Liver (tissue), 9 donors: Measurements from ENCODE around the gene SLC30A3. TPM values are rescaled to one million over a fixed set of nuclear protein-coding genes. Genes with fewer than 3 reads are reported as not detected.

ENCODE experiments used
- DNase-seq: peaks from one replicate; pipeline ENCODE4 v3.0.0-alpha.2; 2017; ENCODE audit warnings: low spot score
- H3K27ac ChIP-seq, 2 donors: one replicate each; pipeline ENCODE4 v1.7.0; 2013; ENCODE audit warnings: inconsistent platforms in 2 of 2, low read length in 2 of 2, control low read depth in 1 of 2, low read depth in 1 of 2, mild to moderate bottlenecking in 1 of 2
- H3K27me3 ChIP-seq, 4 donors: one replicate each; pipeline versions ENCODE4 v1.6.1 to v1.7.0; 2013; ENCODE audit warnings: low read length in 3 of 4, inconsistent platforms in 1 of 4, mild to moderate bottlenecking in 1 of 4, moderate library complexity in 1 of 4; ENCODE audit not compliant: control insufficient read depth in 4 of 4, insufficient read depth in 4 of 4
- H3K36me3 ChIP-seq, 4 donors: one replicate each; pipeline versions ENCODE4 v1.6.1 to v1.7.0; 2013; ENCODE audit warnings: low read length in 3 of 4, mild to moderate bottlenecking in 3 of 4, low read depth in 1 of 4, moderate library complexity in 1 of 4; ENCODE audit not compliant: control insufficient read depth in 4 of 4, insufficient read depth in 3 of 4
- H3K4me1 ChIP-seq, 4 donors: one replicate each; pipeline versions ENCODE4 v1.6.1 to v1.7.0; 2013; ENCODE audit warnings: low read length in 3 of 4, mild to moderate bottlenecking in 3 of 4, moderate library complexity in 1 of 4; ENCODE audit not compliant: control insufficient read depth in 4 of 4, insufficient read depth in 4 of 4
- H3K4me3 ChIP-seq, 3 donors: one replicate each; pipeline versions ENCODE4 v1.6.1 to v1.7.0; 2013; ENCODE audit warnings: low read length in 3 of 3, control low read depth in 1 of 3, low read depth in 1 of 3, mild to moderate bottlenecking in 1 of 3
- H3K9ac ChIP-seq, 2 donors: one replicate each; pipeline ENCODE4 v1.7.0; 2013; ENCODE audit warnings: low read length in 2 of 2, mild to moderate bottlenecking in 2 of 2, moderate library complexity in 2 of 2, control low read depth in 1 of 2, low read depth in 1 of 2
- H3K9me3 ChIP-seq, 4 donors: one replicate each; pipeline versions ENCODE4 v1.6.1 to v1.7.0; 2013; ENCODE audit warnings: low read length in 3 of 4; ENCODE audit not compliant: control insufficient read depth in 4 of 4
- ATF3 ChIP-seq: IDR thresholded peaks from 2 replicates; pipeline ENCODE4 v1.6.1; 2016; ENCODE audit warnings: antibody characterized with exemption
- CTCF ChIP-seq: fragments of 150-350 bp; IDR thresholded peaks from 2 replicates; pipeline ENCODE4 v1.5.1; 2017; ENCODE audit warnings: improper control_type of control experiment, low read depth, low read length; ENCODE audit not compliant: missing input control
- EGR1 ChIP-seq, 2 donors: IDR thresholded peaks; 2 replicates each; pipeline ENCODE4 v1.6.1; 2016 to 2018; ENCODE audit warnings: antibody characterized with exemption in 2 of 2, low read depth in 2 of 2
- FOXA1 ChIP-seq: IDR thresholded peaks from 2 replicates; pipeline ENCODE4 v1.6.1; 2016; ENCODE audit warnings: antibody characterized with exemption
- FOXA2 ChIP-seq: IDR thresholded peaks from 2 replicates; pipeline ENCODE4 v1.6.1; 2016; ENCODE audit warnings: antibody characterized with exemption
- GABPA ChIP-seq, 2 donors: IDR thresholded peaks in 1 of 2; conservative IDR thresholded peaks in 1 of 2; 2 replicates each; pipeline ENCODE4 v1.6.1; 2016; ENCODE audit warnings: antibody characterized with exemption in 2 of 2, mild to moderate bottlenecking in 1 of 2, moderate library complexity in 1 of 2
- HNF4A ChIP-seq, 2 donors: conservative IDR thresholded peaks; 2 replicates each; pipeline ENCODE4 v1.6.1; 2016; ENCODE audit warnings: antibody characterized with exemption in 2 of 2, mild to moderate bottlenecking in 2 of 2
- HNF4G ChIP-seq: IDR thresholded peaks from 2 replicates; pipeline ENCODE4 v1.6.1; 2016; ENCODE audit warnings: antibody characterized with exemption
- JUND ChIP-seq, 2 donors: IDR thresholded peaks; 2 replicates each; pipeline ENCODE4 v1.6.1; 2016; ENCODE audit warnings: antibody characterized with exemption in 2 of 2
- MAX ChIP-seq: IDR thresholded peaks from 2 replicates; pipeline ENCODE4 v1.6.1; 2016; ENCODE audit warnings: antibody characterized with exemption
- NR2F2 ChIP-seq: IDR thresholded peaks from 2 replicates; pipeline ENCODE4 v1.6.1; 2016; ENCODE audit warnings: antibody characterized with exemption
- RAD21 ChIP-seq, 2 donors: IDR thresholded peaks; 2 replicates each; pipeline ENCODE4 v1.6.1; 2016; ENCODE audit warnings: antibody characterized with exemption in 2 of 2, mild to moderate bottlenecking in 2 of 2
- REST ChIP-seq: IDR thresholded peaks from 2 replicates; pipeline ENCODE4 v1.6.1; 2016; ENCODE audit warnings: antibody characterized with exemption, mild to moderate bottlenecking
- RXRA ChIP-seq, 2 donors: IDR thresholded peaks; 2 replicates each; pipeline ENCODE4 v1.6.1; 2017 to 2018; ENCODE audit warnings: antibody characterized with exemption in 2 of 2, mild to moderate bottlenecking in 1 of 2
- SP1 ChIP-seq: IDR thresholded peaks from 2 replicates; pipeline ENCODE4 v1.6.1; 2018; ENCODE audit warnings: antibody characterized with exemption, mild to moderate bottlenecking
- TAF1 ChIP-seq: conservative IDR thresholded peaks from 2 replicates; pipeline ENCODE4 v1.6.1; 2016; ENCODE audit warnings: antibody characterized with exemption, mild to moderate bottlenecking
- YY1 ChIP-seq: IDR thresholded peaks from 2 replicates; pipeline ENCODE4 v1.6.1; 2016; ENCODE audit warnings: antibody characterized with exemption, mild to moderate bottlenecking
- ZBTB33 ChIP-seq: IDR thresholded peaks from 2 replicates; pipeline ENCODE4 v1.6.1; 2016; ENCODE audit warnings: antibody characterized with exemption
- WGBS: extraction: QIAGEN DNeasy Blood & Tissue Kit; methylation state at CpG from one replicate; pipeline ENCODE4 v1.1.7; 2013; 5-methylcytosine and 5-hydroxymethylcytosine counted together
- polyA plus RNA-seq, 2 donors: library from polyadenylated mRNA; stranded (reverse) in 1 of 2; unstranded in 1 of 2; fragments of 200-250 nt in 1 of 2; fragments of >200 nt in 1 of 2; fragmentation: Nextera tagmentation in 1 of 2; extraction: Ambion mirVana in 1 of 2; gene quantifications; one replicate each; pipeline versions ENCODE4 v1.2.1 to v1.2.3, GENCODE V29; 2013 to 2015
- total RNA-seq, 2 donors: library from RNA; depleted of rRNA; stranded (reverse); fragments of >200 nt; gene quantifications; one replicate each; pipeline ENCODE4 v1.2.3, GENCODE V29; 2014
- donor health status: healthy.
- donor health status: healthy.
- donor health status: healthy.
- donor health status: healthy.
- donor health status: healthy.

The SLC30A3 gene
- total and polyA plus RNA-seq, 4 donors: 0.20 TPM; not detected in 3

- Histone ChIP-seq H3K9me3 (no peaks in the 10 kb centered on the region), H3K4me3 (no peak overlapping the region), H3K36me3 (peaks cover 9 to 44% (median 34%) of the 10 kb centered on the region in 4 donors), H3K4me1 (peaks cover 0 to 15% (median 5%) of the 10 kb centered on the region in 4 donors), H3K27ac (no peak overlapping the region), H3K9ac (no peak overlapping the region), H3K27me3 (no peaks in the 10 kb centered on the region)
- 98% methylated on average over 7 of the region's 7 CpGs for WGBS
- DNase-seq: no peak
- no peak for TF ChIP-seq ZBTB33
- no peak for TF ChIP-seq HNF4G
- no peak for TF ChIP-seq ATF3
- TF ChIP-seq FOXA2: no peak
- TF ChIP-seq SP1: no peak
- no peak for TF ChIP-seq RXRA (IDR thresholded peaks at IDR 0.05)
- TF ChIP-seq FOXA1: no peak
- TF ChIP-seq RAD21 (IDR thresholded peaks at IDR 0.05): no peak
- TF ChIP-seq NR2F2: no peak
- no peak for TF ChIP-seq HNF4A (conservative IDR thresholded peaks at IDR 0.05)
- TF ChIP-seq JUND (IDR thresholded peaks at IDR 0.05): no peak
- no peak for TF ChIP-seq CTCF
- TF ChIP-seq TAF1: no peak
- no peak for TF ChIP-seq REST
- TF ChIP-seq MAX: no peak
- TF ChIP-seq EGR1 (IDR thresholded peaks at IDR 0.05; ENCODE audit: low read depth in 2 of 2): no peak
- no peak for TF ChIP-seq YY1
- TF ChIP-seq GABPA (IDR thresholded peaks at IDR 0.05 in 1 of 2, conservative IDR thresholded peaks at IDR 0.05 in 1 of 2): no peak
Observed at GRCh38 chr2:27220091-27220490, 42.8 kb downstream of the SLC30A3 start.
